Immature natural killer cell (primary cell): ENCODE measurements around the gene PKD1L1. TPM values are rescaled to one million over a fixed set of nuclear protein-coding genes. Genes with fewer than 3 reads are reported as not detected.

ENCODE experiments used
- DNase-seq, 3 donors: peaks; one replicate each; pipeline ENCODE4 v3.0.0; 2022; ENCODE audit warnings: mixed read lengths in 1 of 3
- H3K27ac Mint-ChIP-seq, 6 donors: one replicate each; pipeline ENCODE4 v1.8.0; 2020; ENCODE audit warnings: mixed read lengths in 6 of 6, mild to moderate bottlenecking in 5 of 6, inconsistent platforms in 4 of 6, moderate library complexity in 3 of 6
- H3K27me3 Mint-ChIP-seq, 3 donors: one replicate each; pipeline ENCODE4 v1.8.0; 2020 to 2021; ENCODE audit warnings: low read depth in 3 of 3, mild to moderate bottlenecking in 3 of 3, mixed read lengths in 3 of 3, moderate library complexity in 3 of 3, inconsistent platforms in 1 of 3
- H3K36me3 Mint-ChIP-seq, 3 donors: one replicate each; pipeline ENCODE4 v1.8.0; 2020; ENCODE audit warnings: mixed read lengths in 3 of 3, inconsistent platforms in 2 of 3, mild to moderate bottlenecking in 2 of 3
- H3K4me1 Mint-ChIP-seq, 2 donors: one replicate each; pipeline ENCODE4 v1.8.0; 2020; ENCODE audit warnings: inconsistent platforms in 2 of 2, mild to moderate bottlenecking in 2 of 2, mixed read lengths in 2 of 2, moderate library complexity in 1 of 2
- H3K4me3 Mint-ChIP-seq, 5 donors: one replicate each; pipeline ENCODE4 v1.8.0; 2020; ENCODE audit warnings: mild to moderate bottlenecking in 5 of 5, mixed read lengths in 5 of 5, inconsistent platforms in 3 of 5, moderate library complexity in 3 of 5
- H3K9me3 Mint-ChIP-seq, 6 donors: one replicate each; pipeline ENCODE4 v1.8.0; 2020; ENCODE audit warnings: mild to moderate bottlenecking in 6 of 6, mixed read lengths in 6 of 6, inconsistent platforms in 4 of 6, moderate library complexity in 3 of 6
- polyA plus RNA-seq, 3 donors: library from polyadenylated mRNA; unstranded; fragments of 300-500 nt; fragmentation: Illumina TruSeq; gene quantifications; one replicate each; pipeline ENCODE4 v1.2.3, GENCODE V29; 2021

PKD1L1 gene
- polyA plus RNA-seq, 3 donors from 2014 or later, result 0.03 TPM; not detected in 2

GRCh38 chr7:47779341-47779771 is 168.9 kb downstream of the PKD1L1 start:
- Mint-ChIP-seq H3K27ac (no peak overlapping the region), H3K9me3 (no peaks in the 10 kb centered on the region), H3K4me1 (no peaks in the 10 kb centered on the region), H3K27me3 (peaks cover under 1 to 7% (median 4%) of the 10 kb centered on the region in 3 donors), H3K4me3 (no peak overlapping the region), H3K36me3 (no peaks in the 10 kb centered on the region)
- no peak for DNase-seq

GRCh38 chr7:47778153-47778661 is 170.1 kb downstream of the PKD1L1 start:
- Mint-ChIP-seq H3K27ac (no peak overlapping the region), H3K9me3 (no peaks in the 10 kb centered on the region), H3K4me3 (no peak overlapping the region), H3K36me3 (no peaks in the 10 kb centered on the region), H3K4me1 (no peaks in the 10 kb centered on the region), H3K27me3 (peaks cover 0 to 7% (median 4%) of the 10 kb centered on the region in 3 donors)
- no peak for DNase-seq

GRCh38 chr7:47777531-47778152 is 170.6 kb downstream of the PKD1L1 start:
- H3K9me3 Mint-ChIP-seq, result no peaks in the 10 kb centered on the region
- H3K36me3 Mint-ChIP-seq, result no peaks in the 10 kb centered on the region
- no peak overlapping the region for H3K4me3 Mint-ChIP-seq
- H3K27me3 Mint-ChIP-seq, result peaks cover 0 to 4% (median 4%) of the 10 kb centered on the region in 3 donors
- no peak for DNase-seq
- no peaks in the 10 kb centered on the region for H3K4me1 Mint-ChIP-seq
- H3K27ac Mint-ChIP-seq, result no peak overlapping the region

- Mint-ChIP-seq H3K36me3 (no peaks in the 10 kb centered on the region), H3K4me1 (no peaks in the 10 kb centered on the region), H3K4me3 (no peak overlapping the region), H3K9me3 (no peaks in the 10 kb centered on the region), H3K27me3 (peaks cover 0 to 3% (median 0%) of the 10 kb centered on the region in 3 donors), H3K27ac (no peak overlapping the region)
- DNase-seq, result no peak
Measured at GRCh38 chr7:47776335-47776734, 171.9 kb downstream of the PKD1L1 start.

- no peak for DNase-seq
- no peaks in the 10 kb centered on the region for H3K9me3 Mint-ChIP-seq
- no peak overlapping the region for H3K27ac Mint-ChIP-seq
- no peaks in the 10 kb centered on the region for H3K36me3 Mint-ChIP-seq
- peaks cover 0 to 3% (median 0%) of the 10 kb centered on the region in 3 donors for H3K27me3 Mint-ChIP-seq
- no peaks in the 10 kb centered on the region for H3K4me1 Mint-ChIP-seq
- no peak overlapping the region for H3K4me3 Mint-ChIP-seq
Measured at GRCh38 chr7:47775238-47775637, 173.0 kb downstream of the PKD1L1 start.

GRCh38 chr7:47772492-47772891 is 175.8 kb downstream of the PKD1L1 start:
- H3K27me3 Mint-ChIP-seq, result peaks cover 0 to 3% (median 3%) of the 10 kb centered on the region in 3 donors
- DNase-seq, result no peak
- no peak overlapping the region for H3K4me3 Mint-ChIP-seq
- H3K27ac Mint-ChIP-seq, result no peak overlapping the region
- no peaks in the 10 kb centered on the region for H3K4me1 Mint-ChIP-seq
- no peaks in the 10 kb centered on the region for H3K9me3 Mint-ChIP-seq
- no peaks in the 10 kb centered on the region for H3K36me3 Mint-ChIP-seq

GRCh38 chr7:47771990-47772360 is 176.3 kb downstream of the PKD1L1 start:
- Mint-ChIP-seq H3K27ac (no peak overlapping the region), H3K27me3 (peaks cover 0 to 4% (median 3%) of the 10 kb centered on the region in 3 donors), H3K4me1 (no peaks in the 10 kb centered on the region), H3K9me3 (no peaks in the 10 kb centered on the region), H3K36me3 (no peaks in the 10 kb centered on the region), H3K4me3 (no peak overlapping the region)
- no peak for DNase-seq

GRCh38 chr7:47771336-47771989 is 176.8 kb downstream of the PKD1L1 start:
- no peak overlapping the region for H3K4me3 Mint-ChIP-seq
- no peaks in the 10 kb centered on the region for H3K4me1 Mint-ChIP-seq
- no peak overlapping the region for H3K27ac Mint-ChIP-seq
- no peak for DNase-seq
- H3K36me3 Mint-ChIP-seq, result no peaks in the 10 kb centered on the region
- H3K9me3 Mint-ChIP-seq, result no peaks in the 10 kb centered on the region
- H3K27me3 Mint-ChIP-seq, result peaks cover 0 to 4% (median 3%) of the 10 kb centered on the region in 3 donors

- Mint-ChIP-seq H3K9me3 (no peaks in the 10 kb centered on the region), H3K4me1 (no peaks in the 10 kb centered on the region), H3K27me3 (peaks cover 1 to 5% (median 4%) of the 10 kb centered on the region in 3 donors), H3K36me3 (no peaks in the 10 kb centered on the region), H3K4me3 (no peak overlapping the region), H3K27ac (no peak overlapping the region)
- no peak for DNase-seq
Measured at GRCh38 chr7:47766126-47766525, 182.1 kb downstream of the PKD1L1 start.

GRCh38 chr7:47765373-47765979 is 182.8 kb downstream of the PKD1L1 start:
- no peak for DNase-seq
- no peak overlapping the region for H3K4me3 Mint-ChIP-seq
- no peaks in the 10 kb centered on the region for H3K9me3 Mint-ChIP-seq
- H3K36me3 Mint-ChIP-seq, result no peaks in the 10 kb centered on the region
- H3K27me3 Mint-ChIP-seq, result peaks cover 1 to 5% (median 4%) of the 10 kb centered on the region in 3 donors
- H3K27ac Mint-ChIP-seq, result no peak overlapping the region
- no peaks in the 10 kb centered on the region for H3K4me1 Mint-ChIP-seq

GRCh38 chr7:47764746-47765145 is 183.5 kb downstream of the PKD1L1 start:
- DNase-seq, result no peak
- no peak overlapping the region for H3K4me3 Mint-ChIP-seq
- no peaks in the 10 kb centered on the region for H3K36me3 Mint-ChIP-seq
- peaks cover 1 to 5% (median 4%) of the 10 kb centered on the region in 3 donors for H3K27me3 Mint-ChIP-seq
- no peaks in the 10 kb centered on the region for H3K4me1 Mint-ChIP-seq
- H3K27ac Mint-ChIP-seq, result no peak overlapping the region
- no peaks in the 10 kb centered on the region for H3K9me3 Mint-ChIP-seq

GRCh38 chr7:47763063-47763974 is 184.9 kb downstream of the PKD1L1 start:
- H3K4me1 Mint-ChIP-seq, result no peaks in the 10 kb centered on the region
- no peak overlapping the region for H3K27ac Mint-ChIP-seq
- no peaks in the 10 kb centered on the region for H3K36me3 Mint-ChIP-seq
- no peak for DNase-seq
- no peaks in the 10 kb centered on the region for H3K9me3 Mint-ChIP-seq
- H3K27me3 Mint-ChIP-seq, result peaks cover 1 to 5% (median 4%) of the 10 kb centered on the region in 3 donors
- no peak overlapping the region for H3K4me3 Mint-ChIP-seq

GRCh38 chr7:47762746-47763062 is 185.6 kb downstream of the PKD1L1 start:
- no peak overlapping the region for H3K27ac Mint-ChIP-seq
- no peaks in the 10 kb centered on the region for H3K4me1 Mint-ChIP-seq
- H3K27me3 Mint-ChIP-seq, result peaks cover 1 to 7% (median 3%) of the 10 kb centered on the region in 3 donors
- no peaks in the 10 kb centered on the region for H3K9me3 Mint-ChIP-seq
- H3K4me3 Mint-ChIP-seq, result no peak overlapping the region
- no peak for DNase-seq
- H3K36me3 Mint-ChIP-seq, result no peaks in the 10 kb centered on the region
